Testis (tissue), 2 donors: ENCODE results near the gene CHGA.

ENCODE experiments used
- CTCF ChIP-seq, 3 experiments: fragments of 450-650 bp in 2 of 3; fragments of 200-600 bp in 1 of 3; sonication (generic) in 1 of 3; IDR thresholded peaks; one replicate each; pipeline ENCODE4 v1.5.1; 2016 to 2019; ENCODE audit warnings: antibody characterized with exemption in 3 of 3, mild to moderate bottlenecking in 2 of 3, moderate library complexity in 1 of 3
- POLR2A ChIP-seq: fragments of 450-650 bp; IDR thresholded peaks from one replicate; pipeline ENCODE4 v1.6.1; 2017; ENCODE audit warnings: antibody characterized with exemption, mild to moderate bottlenecking, moderate library complexity

- TF ChIP-seq POLR2A (no peak), CTCF (IDR thresholded peaks at IDR 0.05) (no peak)
Observed at GRCh38 chr14:92956961-92957360, 34.0 kb downstream of the CHGA start.
